Spleen (tissue), 7 donors: Measurements from ENCODE around the gene INPP1.

Source experiments
- CTCF ChIP-seq, 11 experiments: fragments of 200-600 bp in 7 of 11; fragments of 450-650 bp in 4 of 11; sonication (generic) in 4 of 11; IDR thresholded peaks in 8 of 11; conservative IDR thresholded peaks in 3 of 11; 1 replicate in 7 of 11; 2 replicates in 4 of 11; pipeline versions ENCODE4 v1.4.0 to v1.8.0; 2016 to 2021; ENCODE audit warnings: antibody characterized with exemption in 11 of 11, inconsistent platforms in 4 of 11, mild to moderate bottlenecking in 1 of 11
- POLR2A ChIP-seq, 3 donors: fragments of 450-650 bp; IDR thresholded peaks; one replicate each; pipeline ENCODE4 v1.5.1; 2017; ENCODE audit warnings: antibody characterized with exemption in 3 of 3, mild to moderate bottlenecking in 1 of 3
- POLR2AphosphoS5 ChIP-seq, 3 donors: sonication (generic); formaldehyde crosslinking; IDR thresholded peaks; one replicate each; pipeline ENCODE4 v1.5.1; 2017; ENCODE audit warnings: antibody characterized with exemption in 3 of 3
- donor health status: DM: no; HTN: no; CAD: no; lungs with moderate emphysema.
- donor health status: DM: no; HTN: no; CAD: no.
- donor health status: DM: no; HTN: no; CAD: no.

- TF ChIP-seq POLR2AphosphoS5 (IDR thresholded peaks at IDR 0.05), result peak; percentile 81 to 89 (median 82)
- TF ChIP-seq CTCF (IDR thresholded peaks at IDR 0.05 in 8 of 11, conservative IDR thresholded peaks at IDR 0.05 in 3 of 11), result no peak
- peak in 2 of 3 donors; percentile 12 to 28 for TF ChIP-seq POLR2A (IDR thresholded peaks at IDR 0.05)
These were observed 65.3 kb downstream of the INPP1 start for GRCh38 chr2:190408538-190409271.
